Psoas muscle (tissue), 8 donors: ENCODE results near the gene PDAP1. TPM values are rescaled to one million over a fixed set of nuclear protein-coding genes. Genes with fewer than 3 reads are reported as not detected.
A peak's percentile ranks its signal among the peaks of the same experiment; 100 is the strongest.

Experiments
- ATAC-seq, 4 donors: fragments of 200-7000 bp; cut with Tn5 transposase; one replicate each; pipeline ENCODE4 v1.9.1; 2020; ENCODE audit warnings: moderate library complexity in 3 of 4, mild to moderate bottlenecking in 2 of 4
- DNase-seq, 2 donors: peaks; one replicate each; pipeline ENCODE4 v3.0.0-alpha.2; 2020
- H3K27ac ChIP-seq: fragments of 200-600 bp; one replicate; pipeline ENCODE4 v1.8.0; 2022
- H3K27me3 ChIP-seq, 3 donors: fragments of 200-600 bp in 1 of 3; one replicate each; pipeline versions ENCODE4 v1.6.1 to v1.8.0; 2013 to 2022; ENCODE audit warnings: low read length in 2 of 3, mild to moderate bottlenecking in 2 of 3, moderate library complexity in 1 of 3; ENCODE audit not compliant: insufficient read depth in 3 of 3
- H3K36me3 ChIP-seq, 2 donors: fragments of 200-600 bp in 1 of 2; one replicate each; pipeline versions ENCODE4 v1.6.1 to v1.8.0; 2013 to 2022; ENCODE audit warnings: low read depth in 1 of 2, mild to moderate bottlenecking in 1 of 2, moderate library complexity in 1 of 2; ENCODE audit not compliant: insufficient read depth in 1 of 2
- H3K4me1 ChIP-seq: fragments of 200-600 bp; one replicate; pipeline ENCODE4 v1.8.0; 2022
- H3K4me3 ChIP-seq: fragments of 200-600 bp; one replicate; pipeline ENCODE4 v1.8.0; 2022; ENCODE audit warnings: mild to moderate bottlenecking
- H3K9me3 ChIP-seq: fragments of 200-600 bp; one replicate; pipeline ENCODE4 v1.8.0; 2022
- WGBS, 3 donors: extraction: QIAGEN DNeasy Blood & Tissue Kit; methylation state at CpG; one replicate each; pipeline versions ENCODE4 v1.1.6 to v1.1.7; 2013; 5-methylcytosine and 5-hydroxymethylcytosine counted together
- intact Hi-C, 2 donors: fragments of 100-400 bp; cut with DNase I; formaldehyde crosslinking; loops; one replicate each; pipeline versions ENCODE4 v1.11.0 to v1.14.2; 2022
- polyA plus RNA-seq, 3 donors: library from polyadenylated mRNA; stranded (reverse); fragments of 200-250 nt; gene quantifications; one replicate each; pipeline ENCODE4 v1.2.3, GENCODE V29; 2013
- total RNA-seq, 4 donors: library from RNA; stranded (reverse); fragmentation: NEBNext Ultra II Directional in 2 of 4; extraction: Animal tissue kit (Norgen Biotek cat#: 25700) in 2 of 4; gene quantifications; one replicate each; pipeline versions ENCODE4 v1.2.1 to v1.2.4, GENCODE V29; 2021 to 2023
- TF ChIP-seq, protein P1 (sequence below): fragments of 200-600 bp; IDR thresholded peaks from one replicate; pipeline ENCODE4 v1.8.0; 2022; ENCODE audit warnings: antibody characterized with exemption
- donor health status: healthy with polysubstance abuse.
- donor health status: DM: no; HTN: no; CAD: no; lungs with moderate emphysema.
- donor health status: Bipolar disorder and iron deficiency.
- donor health status: healthy.
- donor health status: DM: yes; HTN: yes; CAD: no.
- donor health status: DM: no; HTN: no; CAD: no.
- donor health status: DM: no; HTN: no; CAD: no.
- donor health status: DM: yes; HTN: yes; CAD: no.

PDAP1 gene
- total and polyA plus RNA-seq, 7 donors: 131 to 437 (median 174) TPM

DNA sequence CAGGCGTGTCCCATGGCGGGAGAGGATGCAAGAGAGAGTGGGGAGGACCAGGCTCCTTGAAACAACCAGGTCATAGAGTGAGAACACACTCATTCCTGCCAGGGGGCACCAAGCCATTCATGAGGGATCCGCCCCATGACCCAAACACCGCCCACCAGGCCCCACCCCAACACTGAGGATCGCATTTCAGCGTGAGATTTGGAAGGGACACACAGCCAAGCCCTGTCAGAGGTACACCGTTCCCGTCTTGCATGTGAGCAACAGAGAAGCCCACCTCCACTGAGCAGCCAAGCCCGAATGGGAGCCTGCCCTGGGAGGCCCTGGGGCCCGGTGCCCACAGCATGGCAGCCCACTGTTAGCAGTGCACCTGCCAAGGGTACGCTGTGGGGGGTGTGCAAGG is 41.8 kb downstream of the PDAP1 start:
- Histone ChIP-seq H3K27ac (no peak overlapping the region), H3K4me3 (no peak overlapping the region), H3K9me3 (no peaks in the 10 kb centered on the region), H3K36me3 (peaks cover 0 to 71% of the 10 kb centered on the region in 2 donors), H3K4me1 (no peaks in the 10 kb centered on the region), H3K27me3 (no peaks in the 10 kb centered on the region)
- DNase-seq: peak in 1 of 2 donors; percentile 48
- ATAC-seq: peak; percentile 7 to 47 (median 24)
- TF ChIP-seq, protein P1, sequence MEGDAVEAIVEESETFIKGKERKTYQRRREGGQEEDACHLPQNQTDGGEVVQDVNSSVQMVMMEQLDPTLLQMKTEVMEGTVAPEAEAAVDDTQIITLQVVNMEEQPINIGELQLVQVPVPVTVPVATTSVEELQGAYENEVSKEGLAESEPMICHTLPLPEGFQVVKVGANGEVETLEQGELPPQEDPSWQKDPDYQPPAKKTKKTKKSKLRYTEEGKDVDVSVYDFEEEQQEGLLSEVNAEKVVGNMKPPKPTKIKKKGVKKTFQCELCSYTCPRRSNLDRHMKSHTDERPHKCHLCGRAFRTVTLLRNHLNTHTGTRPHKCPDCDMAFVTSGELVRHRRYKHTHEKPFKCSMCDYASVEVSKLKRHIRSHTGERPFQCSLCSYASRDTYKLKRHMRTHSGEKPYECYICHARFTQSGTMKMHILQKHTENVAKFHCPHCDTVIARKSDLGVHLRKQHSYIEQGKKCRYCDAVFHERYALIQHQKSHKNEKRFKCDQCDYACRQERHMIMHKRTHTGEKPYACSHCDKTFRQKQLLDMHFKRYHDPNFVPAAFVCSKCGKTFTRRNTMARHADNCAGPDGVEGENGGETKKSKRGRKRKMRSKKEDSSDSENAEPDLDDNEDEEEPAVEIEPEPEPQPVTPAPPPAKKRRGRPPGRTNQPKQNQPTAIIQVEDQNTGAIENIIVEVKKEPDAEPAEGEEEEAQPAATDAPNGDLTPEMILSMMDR: no peak
- 48 to 74% (median 51%) methylated on average over 11 of the region's 11 CpGs for WGBS, 3 donors
- intact Hi-C loops: loop anchor here in 1 of 2 donors (5.0 kb wide), 1 partner anchor 51 kb away; no protein-coding TSS in a partner anchor

DNA sequence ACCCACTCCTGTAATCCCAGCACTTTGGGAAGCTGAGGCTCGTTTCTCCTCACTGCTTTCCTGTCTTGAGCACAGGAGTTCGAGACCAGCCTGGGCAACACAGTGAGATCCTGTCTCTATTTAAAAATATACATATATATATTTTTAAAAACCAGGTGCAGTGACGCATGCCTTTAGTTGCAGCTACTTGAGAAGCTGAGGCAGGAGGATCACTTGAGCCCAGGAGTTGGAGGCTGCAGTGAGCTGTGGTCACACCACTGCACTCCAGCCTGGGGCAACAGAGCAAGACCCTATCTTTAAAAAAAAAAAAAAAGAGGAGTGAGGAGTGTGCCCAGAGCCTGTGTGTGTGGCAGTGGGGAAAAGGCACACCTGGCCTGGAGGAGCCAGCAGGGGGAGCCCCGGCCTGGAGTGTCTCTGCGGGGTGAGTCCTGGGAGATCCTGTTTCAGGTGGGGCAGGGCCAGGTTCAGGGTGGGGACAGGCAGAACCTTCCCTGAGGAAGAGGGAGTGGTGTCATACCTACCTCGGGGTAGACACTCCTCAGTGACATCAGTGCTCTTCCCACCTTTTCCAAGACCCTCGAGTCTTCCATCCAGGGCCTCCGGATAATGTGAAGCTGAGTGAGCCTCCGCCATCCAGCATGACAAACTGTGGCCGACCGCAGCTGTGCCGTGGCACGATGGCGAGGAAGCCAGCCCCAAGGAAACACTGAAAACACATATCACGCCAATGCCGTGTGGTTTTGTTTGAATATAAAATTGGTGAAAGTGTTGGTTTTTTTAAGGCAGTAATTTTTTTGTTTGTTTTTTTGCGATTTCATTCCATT is 42.9 kb downstream of the PDAP1 start:
- Histone ChIP-seq H3K4me3 (no peak overlapping the region), H3K9me3 (no peaks in the 10 kb centered on the region), H3K27me3 (no peaks in the 10 kb centered on the region), H3K36me3 (peaks cover 0 to 82% of the 10 kb centered on the region in 2 donors), H3K27ac (no peak overlapping the region), H3K4me1 (no peaks in the 10 kb centered on the region)
- TF ChIP-seq, protein P1: peak; percentile 43
- DNase-seq (peak; percentile 41 to 74), ATAC-seq (peak; percentile 57 to 84 (median 75))
- intact Hi-C loops: loop anchor here in 1 of 2 donors (5.0 kb wide), 1 partner anchor 52 kb away; no protein-coding TSS in a partner anchor
- WGBS, 3 donors: 79 to 82% (median 81%) methylated on average over 17 of the region's 17 CpGs

DNA sequence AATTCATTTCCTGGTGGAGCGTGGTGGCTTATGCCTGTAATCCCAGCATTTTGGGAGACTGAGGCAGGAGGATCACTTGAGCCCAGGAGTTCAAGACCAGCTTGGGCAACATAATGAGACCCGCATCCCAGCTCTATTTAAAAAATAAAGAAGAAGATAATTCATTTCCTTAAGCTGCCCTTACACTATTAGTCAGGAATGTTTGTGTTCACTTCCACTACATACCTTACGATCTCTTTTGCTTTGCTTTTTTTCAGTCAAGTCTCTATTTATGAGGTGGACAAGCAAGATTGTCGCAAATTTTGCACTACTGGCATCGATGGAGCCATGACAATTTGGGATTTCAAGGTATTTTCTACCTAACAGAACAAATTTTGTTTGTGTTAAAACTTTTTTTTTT is 45.1 kb downstream of the PDAP1 start:
- TF ChIP-seq, protein P1: no peak
- WGBS, 3 donors: 94 to 98% (median 95%) methylated on average over 5 of the region's 5 CpGs
- Histone ChIP-seq H3K27me3 (no peaks in the 10 kb centered on the region), H3K27ac (no peak overlapping the region), H3K4me1 (no peaks in the 10 kb centered on the region), H3K4me3 (no peak overlapping the region), H3K36me3 (peaks cover 3 to 93% of the 10 kb centered on the region in 2 donors), H3K9me3 (no peaks in the 10 kb centered on the region)
- DNase-seq (no peak), ATAC-seq (no peak)
- intact Hi-C loops: no loop called here

DNA sequence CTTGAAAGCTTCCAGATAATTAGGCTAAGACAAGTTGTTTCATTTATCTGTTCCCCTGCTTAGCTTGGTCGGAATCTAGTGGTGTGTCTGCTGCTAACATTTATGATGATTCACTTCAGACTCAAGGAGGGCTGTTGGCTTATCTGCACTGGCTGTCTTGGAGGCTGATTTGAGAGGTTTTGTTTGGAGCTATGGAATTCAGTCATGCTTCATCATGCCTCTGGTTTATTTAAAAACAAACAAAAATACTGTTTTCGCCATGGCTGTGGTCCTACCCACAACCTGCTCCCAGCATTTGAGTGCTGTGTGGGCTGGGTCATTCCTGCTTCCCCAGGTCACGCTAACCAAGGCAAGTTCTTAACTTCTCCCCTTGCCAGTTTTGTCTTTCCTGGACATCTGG is 45.6 kb downstream of the PDAP1 start:
- WGBS, 3 donors: 88 to 89% (median 89%) methylated on average over 3 of the region's 3 CpGs
- no peak overlapping the region for H3K4me3 ChIP-seq
- peaks cover 3 to 98% of the 10 kb centered on the region in 2 donors for H3K36me3 ChIP-seq
- H3K27me3 ChIP-seq: no peaks in the 10 kb centered on the region
- H3K27ac ChIP-seq: no peak overlapping the region
- ATAC-seq (no peak), DNase-seq (no peak)
- H3K4me1 ChIP-seq: no peaks in the 10 kb centered on the region
- intact Hi-C loops: no loop called here
- no peaks in the 10 kb centered on the region for H3K9me3 ChIP-seq
- TF ChIP-seq, protein P1: no peak
